ENCODE data around the gene PDZD11. TPM values are rescaled to one million over a fixed set of nuclear protein-coding genes. Genes with fewer than 3 reads are reported as not detected.

The PDZD11 gene
- total RNA-seq, 1 experiment from 2014 or later: 29.6 TPM

GRCh38 chrX:70322784-70323183 is 33.1 kb upstream of the PDZD11 start (continued):
- TF ChIP-seq CTCF (IDR thresholded peaks at IDR 0.05 in 2 of 3, conservative IDR thresholded peaks at IDR 0.05 in 1 of 3; ENCODE audit: borderline replicate concordance in 1 of 3, insufficient read depth in 1 of 3, low read depth in 2 of 3, low read length in 2 of 3) (no peak), YY1 (IDR thresholded peaks at IDR 0.05; ENCODE audit: extremely low read depth, insufficient replicate concordance, low read depth, low read length) (no peak), EGR1 (IDR thresholded peaks at IDR 0.05; ENCODE audit: low read depth) (no peak), JUND (IDR thresholded peaks at IDR 0.05) (no peak)

- TF ChIP-seq ZFX (IDR thresholded peaks at IDR 0.05) (no peak), RAD21 (IDR thresholded peaks at IDR 0.05; ENCODE audit: low read depth) (no peak), FOSL1 (IDR thresholded peaks at IDR 0.05; ENCODE audit: low read depth) (no peak), CBX3 (IDR thresholded peaks at IDR 0.05; ENCODE audit: low read depth) (no peak), POLR2A (IDR thresholded peaks at IDR 0.05; ENCODE audit: borderline replicate concordance, extremely low read depth, insufficient read depth, insufficient read length) (no peak), SIN3A (IDR thresholded peaks at IDR 0.05; ENCODE audit: low read depth) (no peak), ZNF274 (IDR thresholded peaks at IDR 0.05; ENCODE audit: low read depth, low read length) (no peak), POLR2AphosphoS5 (IDR thresholded peaks at IDR 0.05; ENCODE audit: low read depth, low read length) (no peak), ZBTB33 (IDR thresholded peaks at IDR 0.05; ENCODE audit: extremely low read depth, insufficient replicate concordance, low read length) (no peak), SP1 (IDR thresholded peaks at IDR 0.05; ENCODE audit: low read depth) (no peak), EZH2phosphoT487 (IDR thresholded peaks at IDR 0.05; ENCODE audit: borderline replicate concordance) (no peak)
- ChIA-PET RAD21 (ENCODE audit: low non-redundant PET in 1 of 2, low total read pairs in 2 of 2, uncharacterized antibody in 2 of 2, unreplicated experiment in 2 of 2) (no interaction called here), POLR2A (no interaction called here), CTCF (no interaction called here)
- Histone ChIP-seq H3K4me1 (ENCODE audit: control insufficient read depth in 1 of 2, insufficient read depth in 2 of 2, low read length in 2 of 2) (no peaks in the 10 kb centered on the region), H3K4me2 (ENCODE audit: low read length) (no peak overlapping the region), H3K9me2 (ENCODE audit: insufficient read depth) (no peaks in the 10 kb centered on the region), H2AFZ (ENCODE audit: low read depth, low read length, poor library complexity, severe bottlenecking) (no peak overlapping the region), H3K79me2 (ENCODE audit: insufficient read depth, low read length) (peaks cover 70% of the 10 kb centered on the region), H3K9me3 (ENCODE audit: control insufficient read depth in 1 of 2, insufficient read depth in 1 of 2, low read depth in 1 of 2, low read length in 2 of 2) (no peaks in the 10 kb centered on the region), H3K9ac (ENCODE audit: low read length) (no peak overlapping the region), H3K27ac (ENCODE audit: low read depth, low read length) (no peak overlapping the region), H3K36me3 (ENCODE audit: control insufficient read depth in 1 of 2, insufficient read depth in 2 of 2, low read length in 2 of 2) (no peaks in the 10 kb centered on the region; a peak in 2 of 4 replicates), H3K4me3 (replicated peaks in 1 of 2; ENCODE audit: low read depth in 1 of 2, low read length in 2 of 2) (no peak overlapping the region), H4K20me1 (ENCODE audit: insufficient read depth) (no peaks in the 10 kb centered on the region), H3K27me3 (ENCODE audit: insufficient read depth, low read length) (no peaks in the 10 kb centered on the region)
- ATAC-seq: no peak
- DNase-seq (ENCODE audit: low read depth, low spot score): no peak
- BruUV-seq (replicated peaks): no TSS peak
- intact Hi-C loops (cut with micrococcal nuclease): no loop called here
These were observed 23.8 kb upstream of the PDZD11 start for GRCh38 chrX:70313503-70313902.

Data from HCT116 (cell line).